ENCODE data around the gene PDE8B.

GRCh38 chr5:77249475-77249874 is 39.0 kb downstream of the PDE8B start:
- TF ChIP-seq CTCF (IDR thresholded peaks at IDR 0.05; ENCODE audit: low read length), result no peak
- no peak for TF ChIP-seq EZH2 (IDR thresholded peaks at IDR 0.05; ENCODE audit: borderline replicate concordance, low read length)
